Measurements from ENCODE around the gene KSR1.

KSR1 gene

GRCh38 chr17:27544350-27545131 is 88.3 kb downstream of the KSR1 start:
- TF ChIP-seq ZFX (IDR thresholded peaks at IDR 0.05) = no peak
- no peak for TF ChIP-seq CTCF (conservative IDR thresholded peaks at IDR 0.05)
- H3K27ac ChIP-seq = no peak overlapping the region

GRCh38 chr17:27545562-27546229 is 89.4 kb downstream of the KSR1 start:
- no peak overlapping the region for H3K27ac ChIP-seq
- TF ChIP-seq CTCF (conservative IDR thresholded peaks at IDR 0.05) = no peak
- no peak for TF ChIP-seq ZFX (IDR thresholded peaks at IDR 0.05)

GRCh38 chr17:27546624-27547300 is 90.5 kb downstream of the KSR1 start:
- H3K27ac ChIP-seq = no peak overlapping the region
- TF ChIP-seq CTCF (conservative IDR thresholded peaks at IDR 0.05) (no peak), ZFX (IDR thresholded peaks at IDR 0.05) (no peak)

- H3K27ac ChIP-seq = no peak overlapping the region
- TF ChIP-seq CTCF (conservative IDR thresholded peaks at IDR 0.05) = no peak
- TF ChIP-seq ZFX (IDR thresholded peaks at IDR 0.05) = no peak
Measured at GRCh38 chr17:27547301-27547683, 91.0 kb downstream of the KSR1 start.

GRCh38 chr17:27548369-27548768 is 92.1 kb downstream of the KSR1 start:
- TF ChIP-seq ZFX (IDR thresholded peaks at IDR 0.05) = no peak
- TF ChIP-seq CTCF (conservative IDR thresholded peaks at IDR 0.05) = no peak

GRCh38 chr17:27549251-27549893 is 93.1 kb downstream of the KSR1 start:
- TF ChIP-seq CTCF (conservative IDR thresholded peaks at IDR 0.05) (no peak), ZFX (IDR thresholded peaks at IDR 0.05) (no peak)
- no peak overlapping the region for H3K27ac ChIP-seq

More at GRCh38 chr17:27548369-27548768, 92.1 kb downstream of the KSR1 start:
- H3K27ac ChIP-seq = no peak overlapping the region
